H4 (cell line): ENCODE results near the gene MTRR. TPM values are rescaled to one million over a fixed set of nuclear protein-coding genes. Genes with fewer than 3 reads are reported as not detected.
"Not testable (repeated sequence)": the region's sequence is repeated elsewhere in the genome, so short reads cannot be mapped to it uniquely, and the experiment has no call there.

Experiments
- DNase-seq: peaks from one replicate; pipeline ENCODE4 v3.0.0-alpha.2; 2015; ENCODE audit warnings: low spot score
- total RNA-seq: library from RNA; depleted of rRNA; stranded (reverse); fragments of >200 nt; shearing (Covaris generic); gene quantifications from 2 replicates; pipeline ENCODE4 v1.2.3, GENCODE V29; 2014

The MTRR gene
- total RNA-seq, 1 experiment from 2014 or later: 37.4 TPM

DNA sequence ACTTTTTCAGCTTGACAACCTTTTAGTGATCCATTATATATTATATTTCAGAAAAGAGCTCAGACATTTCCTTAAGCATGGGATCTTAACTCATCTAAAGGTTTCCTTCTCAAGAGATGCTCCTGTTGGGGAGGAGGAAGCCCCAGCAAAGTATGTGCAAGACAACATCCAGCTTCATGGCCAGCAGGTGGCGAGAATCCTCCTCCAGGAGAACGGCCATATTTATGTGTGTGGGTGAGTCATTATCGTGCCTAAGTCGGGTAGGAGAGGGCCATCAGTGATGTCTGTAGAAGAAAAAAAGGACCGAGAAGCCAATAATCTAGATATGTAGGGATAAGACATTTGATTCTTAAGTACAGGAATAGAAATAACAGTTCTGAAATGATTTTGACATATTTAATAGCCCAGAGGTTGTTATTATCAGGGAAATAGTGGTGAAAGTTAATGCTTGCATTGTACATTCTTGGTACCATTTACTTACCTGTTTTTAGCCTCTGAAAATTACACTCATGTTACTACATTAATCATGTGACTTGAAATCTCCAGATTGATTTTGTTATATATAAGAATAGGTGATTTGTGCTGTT is 28.2 kb downstream of the MTRR start:
- peak; percentile 86 for DNase-seq

GRCh38 chr5:7902201-7902600 is 33.3 kb downstream of the MTRR start:
- DNase-seq: no peak

GRCh38 chr5:7902666-7903625 is 34.0 kb downstream of the MTRR start:
- DNase-seq: no peak

- DNase-seq: peak; percentile 70
Observed at GRCh38 chr5:7904170-7904569, 35.2 kb downstream of the MTRR start.

- DNase-seq: no peak
Observed at GRCh38 chr5:7907612-7908011, 38.7 kb downstream of the MTRR start.

DNA sequence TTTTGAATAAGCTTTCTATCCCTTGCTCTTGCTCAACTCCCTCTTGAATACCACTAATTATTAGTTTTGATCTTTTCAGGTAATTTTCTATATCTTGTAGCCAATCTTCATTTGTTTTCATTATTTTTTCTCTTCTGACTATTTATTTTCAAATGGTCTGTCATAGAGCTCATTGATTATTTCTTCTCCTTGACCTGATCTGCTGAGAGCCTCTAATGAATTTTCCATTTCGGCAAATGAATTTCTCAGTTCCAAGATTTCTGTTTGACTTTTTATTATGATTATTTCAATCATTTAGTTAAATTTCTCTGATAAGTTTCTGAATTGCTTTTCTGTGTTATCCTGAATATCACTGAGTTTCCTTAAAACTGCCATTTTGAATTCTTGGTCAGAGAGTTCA is 39.4 kb downstream of the MTRR start:
- DNase-seq: no peak

DNA sequence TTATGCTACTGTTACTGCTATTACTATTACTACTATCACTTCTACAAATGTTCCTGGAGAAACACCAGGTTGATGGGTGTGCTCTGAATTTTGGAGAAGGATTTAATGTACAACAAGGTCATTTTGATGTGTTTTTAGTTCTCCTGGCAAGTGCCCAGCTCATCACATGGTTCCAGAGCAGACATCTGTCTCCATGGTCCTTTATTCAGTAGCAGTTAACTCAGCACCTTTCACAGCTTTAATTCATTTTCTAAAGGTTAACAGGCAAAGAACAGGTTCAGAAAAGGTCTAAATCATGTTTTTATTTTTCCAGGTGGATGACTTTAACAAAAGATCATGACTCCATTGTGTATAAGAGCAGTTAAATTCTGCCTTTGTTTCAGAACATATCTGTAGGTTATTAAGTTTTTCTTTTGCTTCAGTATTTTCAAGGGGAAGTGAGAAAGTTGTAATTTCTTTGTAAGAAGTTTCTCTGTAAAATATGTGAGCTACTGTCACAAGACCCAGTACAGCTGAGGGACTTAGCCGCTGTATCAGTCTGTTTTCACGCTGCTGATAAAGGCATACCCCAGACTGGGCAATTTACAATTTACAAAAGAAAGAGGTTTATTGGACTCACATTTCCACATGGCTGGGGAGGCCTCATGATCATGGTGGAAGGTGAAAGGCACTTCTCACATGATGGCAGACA is 41.9 kb downstream of the MTRR start:
- no peak for DNase-seq

DNA sequence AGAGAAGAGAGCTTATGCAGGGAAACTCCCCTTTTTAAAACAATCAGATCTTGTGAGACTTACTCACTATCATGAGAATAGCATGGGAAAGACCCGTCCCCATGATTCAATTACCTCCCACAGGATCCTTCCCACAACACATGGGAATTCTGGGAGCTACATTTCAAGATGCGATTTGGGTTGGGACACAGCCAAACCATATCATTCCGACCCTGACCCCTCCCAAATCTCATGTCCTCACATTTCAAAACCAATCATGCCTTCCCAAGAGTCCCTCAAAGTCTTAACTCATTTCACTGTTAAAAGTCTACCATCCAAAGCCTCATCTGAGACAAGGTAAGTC is 42.5 kb downstream of the MTRR start:
- DNase-seq: not testable (repeated sequence)

GRCh38 chr5:7916171-7916804 is 47.3 kb downstream of the MTRR start:
- peak; percentile 45 for DNase-seq

- no peak for DNase-seq
Observed at GRCh38 chr5:7917130-7918123, 48.5 kb downstream of the MTRR start.

DNA sequence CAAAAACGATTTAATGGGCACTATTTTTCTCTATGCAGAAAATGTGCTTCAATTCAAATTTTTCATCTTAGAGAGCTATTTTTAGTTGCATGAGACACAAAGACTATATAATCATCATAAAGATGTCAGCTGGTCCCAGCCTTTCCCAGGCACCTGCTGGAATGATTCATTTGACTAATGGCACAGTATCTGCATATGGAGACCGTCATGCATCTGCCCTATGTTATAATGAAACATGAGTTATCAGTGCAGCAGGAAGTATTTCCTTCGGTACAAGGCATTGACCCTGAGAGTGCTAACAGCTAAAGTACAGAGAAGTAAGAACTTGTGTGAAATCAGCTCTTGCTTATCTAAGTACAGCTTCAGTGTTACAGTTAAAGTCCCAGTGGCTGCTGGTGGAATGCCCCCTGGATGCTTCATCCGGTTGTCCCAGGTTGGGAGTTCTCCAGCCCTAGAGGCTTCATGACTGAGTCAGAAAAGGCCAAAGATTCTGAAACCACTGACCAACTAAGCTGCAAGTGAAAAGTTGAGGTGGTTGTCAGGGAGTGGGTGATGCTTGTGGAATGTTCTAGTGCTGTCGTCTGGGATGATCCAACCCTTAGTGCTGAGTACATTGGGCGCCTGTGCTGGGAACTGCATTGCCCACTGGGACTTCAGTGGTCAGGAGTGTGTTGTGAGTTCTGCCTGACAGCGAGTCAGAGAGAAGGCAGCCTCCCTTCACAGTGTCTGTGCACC is 57.2 kb downstream of the MTRR start:
- DNase-seq: no peak

DNA sequence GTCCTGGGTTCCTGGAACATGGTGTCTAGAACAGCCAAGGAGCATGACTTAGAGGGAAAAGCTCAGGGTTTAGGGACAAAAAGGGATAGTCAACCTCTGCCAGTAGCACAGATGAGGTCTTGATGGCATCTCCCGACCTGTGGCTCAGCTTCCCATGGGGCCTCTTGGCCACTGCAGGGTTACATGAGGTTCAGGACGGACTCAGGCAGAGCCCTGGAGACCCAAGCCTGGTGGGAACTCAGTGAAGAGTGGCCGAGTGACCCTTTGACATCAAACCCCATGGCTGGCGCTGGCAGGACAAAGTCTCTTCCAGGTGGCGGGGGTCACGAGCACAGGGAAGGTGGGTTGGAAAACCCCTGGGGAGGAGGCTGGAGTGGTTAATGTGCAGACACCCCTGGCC is 57.8 kb downstream of the MTRR start:
- no peak for DNase-seq

DNA sequence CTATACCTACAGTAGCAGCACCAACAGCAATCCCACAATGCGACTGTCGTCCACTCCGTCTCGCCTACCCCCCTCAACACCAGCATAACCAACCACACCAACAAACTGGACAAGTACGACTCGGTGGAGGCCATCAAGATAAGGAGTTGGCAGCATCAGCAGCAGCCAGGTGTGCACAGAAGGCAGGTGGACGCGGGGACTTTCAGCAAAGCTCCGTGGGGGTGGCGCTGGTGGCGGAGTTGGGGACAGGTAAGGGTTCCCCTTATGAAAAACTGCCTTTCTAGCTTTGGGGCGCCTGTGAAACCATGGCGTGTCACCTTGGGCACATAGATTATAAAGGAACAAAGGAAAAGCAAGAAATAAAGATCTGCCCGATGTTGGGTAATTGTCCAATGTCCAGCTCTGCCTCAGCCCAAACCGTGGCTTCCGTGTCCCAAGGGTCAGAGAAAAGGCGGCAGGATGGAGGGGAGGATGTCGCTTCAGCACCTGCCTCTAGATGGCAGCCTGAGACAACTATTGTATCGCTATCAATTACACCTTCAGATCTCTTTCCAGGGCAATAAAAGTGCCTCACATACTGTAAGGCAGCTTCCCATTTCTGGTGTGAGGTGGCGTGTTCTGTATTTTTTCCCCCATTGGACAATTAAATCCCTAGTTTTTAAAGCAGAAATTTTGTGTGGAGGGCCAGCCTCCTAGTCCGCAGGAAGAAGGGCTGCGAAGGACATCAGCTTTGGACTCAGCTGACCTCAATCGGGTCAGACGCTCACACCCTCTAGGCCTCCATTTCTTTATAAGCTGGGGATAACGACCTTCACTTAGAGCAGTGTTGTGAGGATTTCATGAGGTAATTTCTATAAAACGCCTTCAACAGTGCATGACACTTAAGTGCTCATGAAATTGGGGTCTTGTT is 58.8 kb downstream of the MTRR start:
- DNase-seq: peak; percentile 76

- DNase-seq: no peak
Observed at GRCh38 chr5:7930011-7930410, 61.1 kb downstream of the MTRR start.

- no peak for DNase-seq
Observed at GRCh38 chr5:7941692-7942091, 72.7 kb downstream of the MTRR start.

DNA sequence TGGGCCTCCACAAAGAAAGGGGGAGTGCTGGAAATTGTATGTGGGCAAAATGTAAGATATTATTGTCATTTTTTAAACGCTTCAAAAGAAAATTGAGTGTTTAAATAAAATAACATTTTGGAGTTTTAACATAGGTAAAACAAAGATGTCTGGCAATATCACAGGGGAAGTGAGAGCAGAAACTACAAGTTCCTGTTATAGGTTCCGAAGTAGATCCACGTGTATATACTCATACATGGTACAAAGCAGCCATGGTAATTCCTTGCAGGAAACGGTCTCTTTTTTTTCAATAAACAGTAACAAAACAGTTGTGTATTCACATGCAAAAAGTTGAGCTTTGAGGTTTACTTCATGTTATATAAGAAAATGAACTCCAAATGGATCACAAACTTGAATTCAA is 78.4 kb downstream of the MTRR start:
- DNase-seq: no peak
